LNCAP (cell line): ENCODE measurements around the gene ZFR2.

ENCODE experiments used
- CTCF ChIP-seq: fragments of 450-650 bp; IDR thresholded peaks from 2 replicates; pipeline ENCODE4 v1.5.1; 2017; ENCODE audit warnings: mild to moderate bottlenecking

The ZFR2 gene

GRCh38 chr19:3762130-3762473 lies 106.7 kb downstream of the ZFR2 start:
- TF ChIP-seq CTCF: no peak

DNA sequence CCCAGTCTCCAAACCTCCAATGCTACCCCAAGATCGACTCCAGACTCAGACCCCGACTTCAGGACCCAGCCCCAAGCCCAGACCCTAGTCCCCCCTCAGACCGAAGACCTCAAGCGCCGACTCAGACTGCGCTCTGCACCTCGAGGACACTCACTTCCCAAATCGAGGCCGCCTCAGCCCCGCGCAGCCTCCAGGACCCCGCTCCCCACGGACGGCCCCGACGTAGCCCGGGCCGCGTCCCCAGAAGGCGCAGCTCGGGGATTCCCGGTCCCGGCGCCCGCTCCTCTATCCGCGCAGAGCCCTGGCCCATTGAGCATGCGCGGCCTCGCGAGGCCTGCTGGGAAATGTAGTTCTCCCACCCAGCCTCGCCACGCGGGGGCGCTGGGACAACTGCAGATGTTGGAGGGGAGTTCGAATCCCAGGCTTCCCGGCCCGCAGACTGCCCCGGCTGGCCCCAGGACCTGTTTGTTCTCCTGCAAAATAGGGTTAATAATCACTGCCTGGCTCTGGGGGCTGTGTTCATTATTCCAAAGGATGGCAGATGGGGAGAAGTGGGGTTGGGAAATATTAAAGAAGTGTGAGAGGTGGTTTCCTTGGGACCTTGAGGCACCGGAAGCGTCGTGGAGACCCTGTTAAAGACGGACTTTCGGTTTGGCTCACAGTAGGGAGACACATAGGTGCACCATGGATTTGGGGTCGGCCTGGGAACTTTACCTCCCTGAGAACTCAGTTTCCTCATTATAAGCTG lies 107.3 kb downstream of the ZFR2 start, which contains the start of gene APBA3:
APBA3 (minus strand) TSS at position 311 of the 748 bp plus-strand sequence. CDS start 1,428 bp downstream, outside the sequence.
- peak; percentile 85 for TF ChIP-seq CTCF

GRCh38 chr19:3760871-3761361 lies 107.9 kb downstream of the ZFR2 start:
- no peak for TF ChIP-seq CTCF

- TF ChIP-seq CTCF: no peak
These were observed 109.2 kb downstream of the ZFR2 start for GRCh38 chr19:3759482-3760254.
